Breast epithelium (tissue), 3 donors: ENCODE measurements around the gene TP53I13.

Experiments used
- CTCF ChIP-seq, 3 donors: fragments of 450-650 bp; IDR thresholded peaks; one replicate each; pipeline ENCODE4 v1.5.1; 2016 to 2017; ENCODE audit warnings: antibody characterized with exemption in 3 of 3, mild to moderate bottlenecking in 3 of 3, moderate library complexity in 3 of 3
- POLR2A ChIP-seq: fragments of 450-650 bp; IDR thresholded peaks from one replicate; pipeline ENCODE4 v1.6.1; 2016; ENCODE audit warnings: antibody characterized with exemption, mild to moderate bottlenecking, moderate library complexity
- POLR2AphosphoS5 ChIP-seq, 3 donors: sonication (generic); formaldehyde crosslinking; IDR thresholded peaks; one replicate each; pipeline ENCODE4 v1.6.1; 2017; ENCODE audit warnings: antibody characterized with exemption in 3 of 3

DNA sequence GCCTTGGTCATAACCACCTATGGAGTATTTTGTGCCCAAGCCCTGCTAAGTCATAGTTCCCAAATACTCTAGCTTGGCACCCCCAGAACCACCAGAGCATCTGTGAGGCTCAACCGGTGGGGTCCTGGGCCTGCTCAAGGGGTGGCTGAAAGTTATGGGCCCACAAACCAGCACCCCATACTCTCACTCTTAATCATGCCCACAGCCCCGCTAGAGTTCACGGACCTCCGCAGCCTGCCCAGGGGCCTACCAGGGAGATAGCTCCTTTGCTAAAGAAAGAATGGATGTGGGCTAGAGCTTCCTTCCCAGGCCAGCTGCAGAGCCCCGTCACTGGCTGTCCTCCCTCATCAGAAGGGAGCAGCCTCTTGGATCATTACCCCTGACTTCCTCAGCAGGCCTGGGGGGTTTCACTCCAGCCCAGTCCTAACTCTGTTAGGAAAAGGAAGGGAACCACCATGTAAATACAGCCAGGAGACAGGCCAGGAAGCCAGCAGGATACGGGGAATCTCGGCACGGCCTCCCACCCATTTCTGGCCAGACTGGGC lies 19.6 kb downstream of the TP53I13 start:
- TF ChIP-seq POLR2A (no peak), CTCF (IDR thresholded peaks at IDR 0.05) (no peak), POLR2AphosphoS5 (IDR thresholded peaks at IDR 0.05) (no peak)
